ENCODE measurements around the gene POLD2.

POLD2 gene

DNA sequence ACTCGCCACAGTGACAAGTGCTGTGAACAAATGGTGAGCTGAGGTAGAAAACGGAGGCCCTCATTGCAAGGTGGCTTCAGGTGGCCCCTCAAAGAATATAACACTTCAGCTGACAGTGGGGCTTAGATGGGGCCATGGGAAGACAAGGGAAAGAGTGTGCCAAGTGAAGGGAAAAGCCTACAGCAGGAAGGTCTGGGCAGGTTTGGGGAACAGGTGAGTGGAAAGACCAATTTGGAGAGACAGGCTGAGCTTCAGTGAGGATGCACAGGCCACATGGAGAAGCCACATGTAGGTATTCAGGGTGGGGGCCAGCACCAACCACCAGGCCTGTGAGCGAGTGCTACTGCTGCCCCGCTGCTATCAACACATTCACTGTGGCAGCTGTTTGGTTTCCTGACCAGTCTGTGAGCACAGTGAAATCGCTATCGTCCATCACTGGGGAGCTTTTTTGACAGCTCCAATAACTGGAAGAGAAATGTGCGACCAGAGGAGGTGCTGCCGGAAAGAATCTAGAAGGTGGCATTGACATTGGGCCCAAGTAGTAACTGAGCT lies 3.4 kb downstream of the POLD2 start:
- TF ChIP-seq CTCF (IDR thresholded peaks at IDR 0.05; ENCODE audit: extremely low read depth, insufficient read depth, missing control alignments) = no peak
- no peak for DNase-seq (ENCODE audit: low spot score)
- in situ Hi-C loops (cut with MboI; ENCODE audit: low pct_unique_long_range_greater_than_20kb, low sequenced_read_pairs, unreplicated experiment) = no loop called here

- in situ Hi-C loops (cut with MboI; ENCODE audit: low pct_unique_long_range_greater_than_20kb, low sequenced_read_pairs, unreplicated experiment) = no loop called here
- no peak for TF ChIP-seq CTCF (IDR thresholded peaks at IDR 0.05; ENCODE audit: extremely low read depth, insufficient read depth, missing control alignments)
Observed at GRCh38 chr7:44117801-44118429, 5.4 kb downstream of the POLD2 start.

GRCh38 chr7:44116789-44117666 lies 6.3 kb downstream of the POLD2 start:
- no peak for TF ChIP-seq CTCF (IDR thresholded peaks at IDR 0.05; ENCODE audit: extremely low read depth, insufficient read depth, missing control alignments)
- in situ Hi-C loops (cut with MboI; ENCODE audit: low pct_unique_long_range_greater_than_20kb, low sequenced_read_pairs, unreplicated experiment) = no loop called here

More at GRCh38 chr7:44117801-44118429, 5.4 kb downstream of the POLD2 start:
- no peak for DNase-seq (ENCODE audit: low spot score)

GRCh38 chr7:44116087-44116788 lies 7.1 kb downstream of the POLD2 start:
- DNase-seq (ENCODE audit: low spot score) = no peak
- no peak for TF ChIP-seq CTCF (IDR thresholded peaks at IDR 0.05; ENCODE audit: extremely low read depth, insufficient read depth, missing control alignments)
- in situ Hi-C loops (cut with MboI; ENCODE audit: low pct_unique_long_range_greater_than_20kb, low sequenced_read_pairs, unreplicated experiment) = no loop called here

More at GRCh38 chr7:44116789-44117666, 6.3 kb downstream of the POLD2 start:
- no peak for DNase-seq (ENCODE audit: low spot score)

DNA sequence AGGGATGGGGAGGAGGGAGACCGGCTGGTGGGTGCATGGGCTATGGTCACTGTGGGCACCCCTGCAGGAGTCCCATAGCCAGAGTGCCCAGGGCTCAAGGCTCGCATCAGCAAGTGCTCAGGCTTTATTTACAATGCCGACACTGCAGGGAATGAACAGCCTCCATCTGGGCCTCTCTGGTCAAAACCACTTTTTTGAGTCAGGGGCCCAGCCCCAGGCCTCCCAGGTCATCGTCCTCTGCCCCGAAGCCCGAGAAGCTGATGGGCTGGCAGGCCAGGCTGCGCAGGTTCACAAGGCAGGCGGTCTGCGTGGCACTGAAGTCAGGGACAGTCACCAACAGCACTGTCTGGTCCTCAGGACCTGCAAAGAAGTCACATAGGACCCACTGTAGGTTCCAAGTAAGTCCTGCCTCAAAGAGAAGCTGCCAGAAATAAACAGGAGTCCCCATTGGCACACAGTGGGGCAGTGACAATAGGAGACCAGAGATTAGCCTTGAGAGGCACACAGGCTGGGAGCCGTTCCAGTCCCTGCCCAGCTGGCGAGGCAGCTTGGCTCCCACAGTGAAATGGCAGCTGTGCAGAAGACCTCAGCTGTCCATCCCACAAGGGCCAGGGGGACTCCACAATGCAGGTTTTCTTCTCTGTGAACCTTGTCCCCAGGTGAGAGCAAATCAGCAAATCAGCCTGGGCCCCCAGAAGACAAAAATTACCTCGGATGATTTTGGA lies 8.6 kb downstream of the POLD2 start:
- no peak for DNase-seq (ENCODE audit: low spot score)
- TF ChIP-seq CTCF (IDR thresholded peaks at IDR 0.05; ENCODE audit: extremely low read depth, insufficient read depth, missing control alignments) = no peak
- in situ Hi-C loops (cut with MboI; ENCODE audit: low pct_unique_long_range_greater_than_20kb, low sequenced_read_pairs, unreplicated experiment) = no loop called here
